HG02852 (cell line): ENCODE measurements around the gene ARHGAP29.
"Not testable (repeated sequence)": the region's sequence is repeated elsewhere in the genome, so short reads cannot be mapped to it uniquely, and the experiment has no call there.

Source experiments
- ATAC-seq: cut with Tn5 transposase; IDR thresholded peaks from one replicate; pipeline ENCODE4 v1.9.1; 2021; ENCODE audit warnings: mild to moderate bottlenecking, moderate library complexity; ENCODE audit not compliant: unreplicated experiment

The ARHGAP29 gene

GRCh38 chr1:94183197-94183815 lies 54.1 kb downstream of the ARHGAP29 start:
- no peak for ATAC-seq

- no peak for ATAC-seq
These were observed 55.2 kb downstream of the ARHGAP29 start for GRCh38 chr1:94182191-94182590.

- ATAC-seq = no peak
These were observed 56.7 kb downstream of the ARHGAP29 start for GRCh38 chr1:94180650-94181049.

GRCh38 chr1:94178901-94179300 lies 58.5 kb downstream of the ARHGAP29 start:
- ATAC-seq = no peak

GRCh38 chr1:94169126-94169525 lies 68.3 kb downstream of the ARHGAP29 start:
- ATAC-seq = no peak

GRCh38 chr1:94165843-94166242 lies 71.5 kb downstream of the ARHGAP29 start:
- no peak for ATAC-seq

GRCh38 chr1:94164885-94165284 lies 72.5 kb downstream of the ARHGAP29 start:
- not testable (repeated sequence) for ATAC-seq

- not testable (repeated sequence) for ATAC-seq
These were observed 73.3 kb downstream of the ARHGAP29 start for GRCh38 chr1:94164121-94164520.

- not testable (repeated sequence) for ATAC-seq
These were observed 74.1 kb downstream of the ARHGAP29 start for GRCh38 chr1:94163249-94163648.

- ATAC-seq = no peak
These were observed 76.6 kb downstream of the ARHGAP29 start for GRCh38 chr1:94160811-94161210.

- no peak for ATAC-seq
These were observed 81.2 kb downstream of the ARHGAP29 start for GRCh38 chr1:94156096-94156625.

- ATAC-seq = no peak
These were observed 82.4 kb downstream of the ARHGAP29 start for GRCh38 chr1:94154989-94155388.

GRCh38 chr1:94153133-94153532 lies 84.3 kb downstream of the ARHGAP29 start:
- no peak for ATAC-seq

GRCh38 chr1:94149166-94149565 lies 88.2 kb downstream of the ARHGAP29 start:
- not testable (repeated sequence) for ATAC-seq

GRCh38 chr1:94146273-94146672 lies 91.1 kb downstream of the ARHGAP29 start:
- no peak for ATAC-seq

- no peak for ATAC-seq
These were observed 92.5 kb downstream of the ARHGAP29 start for GRCh38 chr1:94144836-94145235.

GRCh38 chr1:94143809-94144176 lies 93.6 kb downstream of the ARHGAP29 start:
- no peak for ATAC-seq

GRCh38 chr1:94143173-94143808 lies 94.1 kb downstream of the ARHGAP29 start:
- ATAC-seq = no peak

- no peak for ATAC-seq
These were observed 94.8 kb downstream of the ARHGAP29 start for GRCh38 chr1:94142583-94142982.

GRCh38 chr1:94142022-94142421 lies 95.4 kb downstream of the ARHGAP29 start:
- no peak for ATAC-seq

- no peak for ATAC-seq
These were observed 105.3 kb downstream of the ARHGAP29 start for GRCh38 chr1:94132111-94132510.

GRCh38 chr1:94130851-94131595 lies 106.4 kb downstream of the ARHGAP29 start:
- ATAC-seq = no peak
